HG03442 (cell line): ENCODE results near the gene WDFY3.
"Not testable (repeated sequence)": the region's sequence is repeated elsewhere in the genome, so short reads cannot be mapped to it uniquely, and the experiment has no call there.

Source experiments
- ATAC-seq: cut with Tn5 transposase; IDR thresholded peaks from one replicate; pipeline ENCODE4 v1.9.1; 2021; ENCODE audit warnings: mild to moderate bottlenecking, moderate library complexity; ENCODE audit not compliant: unreplicated experiment

Gene WDFY3

DNA sequence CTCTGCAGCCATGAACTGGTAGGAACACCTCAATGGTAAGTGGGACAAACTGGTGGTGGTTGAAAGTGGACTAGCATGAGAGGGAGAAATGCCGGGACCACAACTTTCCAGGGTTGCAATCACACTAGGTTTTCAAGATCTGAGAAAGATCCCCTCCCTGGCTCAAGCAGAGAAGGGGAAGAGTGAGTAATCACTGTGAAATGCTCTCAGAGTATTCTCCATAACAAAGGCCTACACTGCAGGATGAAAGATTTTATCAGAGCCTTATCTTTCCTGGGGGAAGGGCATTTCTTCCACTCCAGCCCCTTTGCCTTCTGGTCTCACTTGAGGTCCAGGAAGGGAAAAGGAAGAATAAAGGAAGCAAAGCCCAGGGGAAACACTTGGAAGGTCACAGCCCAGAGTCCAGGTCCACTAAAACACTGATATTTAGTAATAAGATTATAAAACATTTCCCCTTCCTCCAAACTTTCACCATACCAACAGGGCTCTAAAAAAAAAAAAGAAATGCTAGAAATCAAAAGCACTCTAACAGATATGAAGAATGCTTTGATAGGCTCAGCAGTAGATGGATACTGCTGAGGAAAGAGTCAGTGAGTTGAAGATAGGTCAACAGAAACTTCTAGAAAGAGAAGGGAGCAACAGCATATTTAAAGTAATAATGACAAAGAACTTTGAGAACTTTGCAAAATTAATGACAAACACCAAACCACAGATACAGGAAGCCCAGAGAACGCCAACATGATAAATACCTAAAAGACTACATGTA is 95.9 kb downstream of the WDFY3 start:
- no peak for ATAC-seq

DNA sequence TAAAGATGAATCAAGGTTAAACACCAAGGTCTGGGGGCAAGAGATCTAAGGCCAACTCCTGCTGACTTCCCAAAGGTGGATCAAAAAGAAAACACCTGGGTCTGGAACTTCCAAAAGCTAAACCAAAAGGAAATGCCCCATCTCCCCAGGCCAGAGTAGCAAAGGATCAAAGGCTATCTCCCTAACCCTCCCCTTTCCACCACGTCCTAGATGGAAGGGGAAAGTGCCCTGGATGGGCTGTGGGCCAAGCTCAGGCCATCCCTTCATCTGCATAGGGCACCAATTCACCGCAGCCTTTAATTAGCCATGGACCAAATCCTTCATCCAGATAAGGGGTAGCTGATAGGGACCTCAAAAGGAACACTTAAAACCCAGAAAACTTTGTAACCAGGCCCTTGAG is 100.2 kb downstream of the WDFY3 start:
- ATAC-seq: no peak

DNA sequence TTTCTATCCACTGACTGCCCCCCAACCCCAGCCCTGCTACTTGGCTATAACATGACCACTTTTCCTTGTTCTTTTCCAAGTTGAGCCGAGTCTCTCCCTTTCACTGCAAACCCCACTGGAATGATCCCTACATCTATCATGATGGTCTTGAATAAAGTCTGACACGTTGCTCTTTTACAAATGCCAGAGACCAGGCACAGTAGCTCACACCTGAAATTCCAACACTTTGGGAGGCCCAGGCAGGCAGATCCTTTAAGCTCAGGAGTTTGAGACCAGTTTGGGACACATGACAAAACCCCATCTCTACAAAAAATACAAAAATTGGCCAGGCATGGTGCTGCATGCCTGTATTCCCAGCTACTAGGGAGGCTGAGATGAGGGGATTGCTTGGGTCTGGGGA is 100.9 kb downstream of the WDFY3 start:
- ATAC-seq: no peak

DNA sequence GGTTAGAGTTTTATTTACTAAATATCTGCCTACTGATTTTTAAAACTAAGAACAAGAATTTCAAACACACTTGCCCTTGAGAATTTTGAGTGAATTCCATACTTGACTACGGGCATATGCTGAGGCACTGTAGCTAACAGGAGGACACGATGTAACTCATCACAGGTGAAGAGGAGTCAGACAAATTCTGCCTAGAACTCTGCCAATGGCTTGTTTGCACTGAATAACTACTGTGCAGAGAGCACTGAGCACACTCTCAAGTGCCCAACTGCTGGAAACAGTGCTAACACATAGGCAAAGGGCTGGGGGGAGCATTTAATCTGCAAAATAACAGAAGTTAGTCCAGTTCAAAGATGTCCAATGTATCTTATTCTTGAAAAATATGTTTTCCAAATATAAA is 104.4 kb downstream of the WDFY3 start:
- no peak for ATAC-seq

DNA sequence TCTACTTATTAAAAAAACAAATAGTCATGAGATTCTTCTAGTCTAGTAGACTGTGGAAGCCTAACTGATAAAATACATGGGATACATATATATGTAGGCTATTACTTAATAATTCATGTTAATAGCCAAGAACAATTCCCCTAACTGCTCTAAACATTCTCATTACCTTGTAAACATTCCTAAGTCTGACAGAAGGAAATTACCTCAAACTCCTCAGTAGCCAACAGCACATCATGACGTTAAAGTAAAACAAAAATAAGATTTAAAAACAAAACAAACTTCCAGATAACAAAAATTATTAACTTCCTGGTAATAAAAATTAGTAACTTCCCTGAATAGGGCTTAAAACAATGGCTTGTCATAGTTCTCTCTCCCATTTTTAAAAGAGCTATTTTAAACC is 109.2 kb downstream of the WDFY3 start:
- ATAC-seq: no peak

DNA sequence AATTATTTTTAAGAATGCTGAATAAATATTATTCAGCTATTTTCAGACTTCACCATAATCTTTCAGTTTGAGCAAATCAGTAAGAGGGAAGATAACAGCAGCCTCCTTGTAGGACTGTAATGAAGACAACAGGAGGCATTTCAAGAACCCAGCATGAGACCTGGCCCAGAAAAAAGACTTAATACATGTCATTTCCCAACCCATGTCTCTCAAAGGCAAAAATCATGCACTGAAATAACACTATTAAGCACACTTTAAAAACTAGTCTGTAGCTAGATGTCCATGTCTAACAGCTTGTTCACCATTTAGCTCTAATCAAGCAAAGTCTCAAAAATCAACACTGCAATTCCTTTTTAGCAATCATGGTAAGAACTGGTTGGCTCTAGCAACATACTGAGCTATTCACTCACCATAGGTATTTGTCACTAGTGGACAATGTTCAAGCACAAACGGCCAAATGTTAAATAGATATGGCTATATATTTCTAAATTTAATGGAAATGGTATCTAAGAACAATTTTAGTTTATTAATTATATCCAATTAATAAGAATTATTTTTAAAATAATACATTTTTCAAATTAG is 109.9 kb downstream of the WDFY3 start:
- no peak for ATAC-seq

DNA sequence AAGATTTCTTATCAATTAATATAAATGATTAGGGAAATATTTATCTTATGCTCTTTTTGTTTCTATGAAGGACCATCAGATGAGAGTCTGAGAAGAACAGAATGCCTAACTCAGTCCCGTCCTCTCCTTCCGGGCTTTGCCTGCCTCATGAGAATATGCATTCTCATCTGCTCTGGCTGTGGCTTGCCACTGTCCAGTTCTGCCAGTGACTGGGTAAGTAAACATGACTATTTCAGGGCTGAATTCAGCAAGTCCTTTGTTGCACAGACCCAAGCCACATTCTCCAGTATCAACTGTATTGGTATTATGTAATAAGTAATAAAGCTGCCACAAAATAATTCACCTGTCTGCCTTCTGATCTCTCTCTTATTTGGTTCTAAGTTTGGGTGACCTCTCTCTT is 110.7 kb downstream of the WDFY3 start:
- no peak for ATAC-seq

DNA sequence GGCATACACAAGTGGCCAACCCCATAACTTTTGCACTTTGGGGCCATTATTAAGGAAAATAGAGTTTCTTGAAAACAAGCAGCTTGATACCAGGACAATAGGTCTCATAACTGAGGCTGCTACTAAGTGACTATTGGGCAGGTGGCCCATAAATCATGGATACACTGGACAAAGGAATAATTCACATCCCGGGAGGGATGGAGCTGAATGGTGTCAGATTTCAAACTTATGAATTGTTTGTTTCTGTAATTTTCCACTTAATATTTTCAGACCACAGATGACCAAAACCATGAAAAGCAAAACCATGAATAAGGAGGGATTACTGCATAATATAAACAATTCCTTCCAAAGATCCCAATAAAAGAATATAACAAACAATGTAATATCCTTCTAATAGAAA is 114.4 kb downstream of the WDFY3 start:
- no peak for ATAC-seq

DNA sequence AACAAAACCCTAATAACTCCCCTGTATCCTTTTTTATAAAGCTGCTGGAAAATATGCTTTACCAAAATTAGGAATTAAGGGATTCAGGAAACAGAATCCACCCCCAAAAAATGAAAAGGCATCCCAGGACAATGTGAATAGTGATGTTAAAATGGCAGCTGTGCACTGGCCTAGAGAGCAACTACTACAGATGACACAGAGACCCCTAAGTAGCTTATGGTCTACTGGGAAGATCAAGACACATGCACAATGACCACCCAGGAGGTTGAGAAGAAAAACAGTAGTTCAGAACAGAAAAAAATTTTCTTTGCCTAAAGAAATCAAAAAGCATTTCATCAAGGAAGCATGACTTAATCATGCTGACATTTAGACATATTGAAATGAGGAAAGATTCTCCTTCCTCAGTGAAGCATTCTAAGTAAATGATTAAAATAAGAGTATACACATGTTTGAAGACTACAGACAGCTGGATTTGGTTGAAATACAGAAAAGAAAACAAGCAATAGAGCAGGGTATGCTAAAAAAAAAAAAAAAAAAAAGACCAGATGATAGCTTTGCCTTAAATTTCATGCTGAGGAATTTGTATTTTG is 117.3 kb downstream of the WDFY3 start:
- ATAC-seq: no peak

DNA sequence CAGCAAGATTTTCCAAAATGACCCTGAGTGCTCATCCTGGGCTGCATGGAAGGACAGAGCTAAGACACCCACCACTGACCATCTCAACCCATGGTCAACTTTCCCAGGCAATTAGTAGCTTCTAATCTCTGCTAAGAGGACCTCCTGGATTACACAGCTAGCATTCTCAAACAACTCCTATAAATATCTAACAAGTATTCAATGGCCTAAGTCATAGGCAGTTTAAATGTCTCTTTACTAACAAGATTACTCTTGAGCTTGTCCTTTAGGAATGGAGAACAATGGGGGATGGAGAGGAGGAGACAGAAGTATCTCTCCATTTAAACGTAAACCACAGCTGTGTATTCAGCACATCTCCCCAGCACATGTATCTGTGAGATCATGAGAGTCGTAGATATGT is 118.1 kb downstream of the WDFY3 start:
- no peak for ATAC-seq

DNA sequence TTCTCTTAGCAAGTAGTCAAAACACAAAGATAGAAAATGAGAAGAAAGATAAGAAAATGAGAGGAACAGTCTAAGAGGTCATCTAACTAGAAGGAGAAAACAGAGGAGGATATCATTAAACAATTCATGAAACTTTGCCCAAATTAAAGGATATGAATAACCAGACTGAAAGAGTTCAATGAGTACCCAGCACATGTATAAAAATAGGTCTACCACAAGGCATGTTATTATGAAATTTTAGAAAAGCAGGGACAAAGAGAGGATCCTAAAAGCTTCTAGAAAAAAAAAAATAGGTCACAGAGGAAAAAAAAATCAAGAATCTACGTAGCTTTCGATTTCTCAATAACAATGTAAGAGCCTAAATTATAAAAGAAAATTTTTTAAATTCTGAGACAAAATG is 118.5 kb downstream of the WDFY3 start:
- ATAC-seq: no peak

DNA sequence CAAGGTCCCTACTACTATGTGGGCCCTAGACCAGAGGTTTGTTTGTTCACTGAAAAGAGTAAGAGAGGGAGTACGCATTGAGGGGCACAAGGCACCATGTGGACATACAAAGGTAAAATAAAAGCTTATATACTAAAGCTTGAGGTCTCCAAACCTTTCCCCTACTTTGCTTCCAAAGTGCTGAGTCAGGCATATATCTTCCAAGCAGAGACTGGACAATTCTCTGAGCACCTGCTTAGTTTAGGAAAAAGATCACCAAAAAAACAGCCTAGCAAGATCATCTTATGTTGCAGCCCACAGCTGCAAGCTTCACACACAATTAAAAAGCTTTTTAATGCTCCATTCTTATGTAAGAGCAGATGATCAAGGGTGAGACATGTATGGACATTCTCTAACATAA is 119.5 kb downstream of the WDFY3 start:
- no peak for ATAC-seq

DNA sequence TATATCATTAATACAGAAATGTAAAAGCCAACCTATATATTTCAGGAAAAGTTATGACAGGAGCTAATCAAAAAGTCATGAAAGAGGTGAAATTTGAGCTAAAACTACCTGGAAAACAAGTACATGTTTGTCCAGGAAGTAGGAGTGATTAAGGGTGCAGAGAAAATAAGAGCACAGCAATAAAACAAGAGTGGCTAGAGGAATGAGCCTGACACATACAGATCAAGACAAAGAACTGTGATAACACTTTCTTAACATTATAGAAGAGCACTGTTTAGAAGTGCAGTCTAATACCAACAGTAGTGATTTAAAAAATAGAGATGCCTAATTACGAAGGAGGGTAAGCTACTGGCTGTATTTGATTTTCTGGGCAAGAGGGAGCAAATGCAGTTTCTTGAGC is 125.1 kb downstream of the WDFY3 start:
- ATAC-seq: no peak

DNA sequence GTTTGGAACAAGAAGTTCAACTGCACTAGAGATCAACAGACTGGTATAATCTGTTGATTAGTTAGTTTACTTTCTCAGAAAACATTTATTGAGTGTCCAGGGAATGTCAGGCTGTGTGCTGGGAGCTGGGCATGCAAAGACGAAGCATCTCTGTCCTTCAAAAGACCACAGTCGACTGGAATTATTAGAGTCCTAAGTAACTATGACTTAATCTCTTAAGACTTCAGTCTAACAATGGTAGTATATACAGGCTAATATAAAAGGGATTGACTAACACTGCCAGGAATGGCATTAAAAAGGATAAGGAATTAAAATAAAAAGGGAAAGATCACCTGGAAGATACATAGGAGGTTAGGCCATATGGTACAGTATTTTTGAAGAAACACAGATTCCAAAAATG is 128.7 kb downstream of the WDFY3 start:
- ATAC-seq: no peak

DNA sequence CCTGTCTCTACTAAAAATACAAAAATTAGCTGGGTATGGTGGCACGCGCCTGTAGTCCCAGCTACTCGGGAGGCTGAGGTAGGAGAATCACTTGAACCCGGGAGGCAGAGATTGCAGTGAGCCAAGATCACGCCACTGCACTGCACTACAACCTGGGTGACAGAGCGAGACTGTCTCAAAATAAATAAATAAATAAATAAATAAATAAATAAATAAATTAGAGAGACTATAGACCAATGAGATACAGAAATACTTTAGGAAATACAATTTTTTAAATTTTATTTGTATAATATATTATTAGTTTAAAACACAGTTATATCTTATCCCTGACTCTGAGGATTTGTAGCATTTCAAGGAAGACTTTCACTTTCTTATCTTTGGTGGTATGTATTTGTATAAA is 136.9 kb downstream of the WDFY3 start:
- ATAC-seq: not testable (repeated sequence)

DNA sequence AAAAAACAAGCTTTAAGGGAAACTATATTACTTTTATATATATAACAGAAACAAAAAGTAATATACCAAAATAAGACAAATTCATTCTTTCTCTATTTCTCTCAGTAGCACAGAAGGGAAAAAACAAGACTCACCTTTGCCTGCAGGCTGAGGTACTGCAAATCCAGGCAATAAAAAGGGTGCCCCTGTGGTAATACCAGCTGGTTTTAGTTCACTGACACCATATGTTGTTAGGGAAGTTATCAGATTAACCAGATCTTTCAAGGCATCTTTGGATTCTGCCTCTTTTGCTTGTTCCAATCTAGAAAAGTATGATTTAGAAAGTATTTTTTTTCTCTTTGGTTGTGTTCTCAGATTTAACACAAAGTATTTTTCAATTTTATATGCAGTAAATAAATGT is 139.8 kb downstream of the WDFY3 start:
- no peak for ATAC-seq

DNA sequence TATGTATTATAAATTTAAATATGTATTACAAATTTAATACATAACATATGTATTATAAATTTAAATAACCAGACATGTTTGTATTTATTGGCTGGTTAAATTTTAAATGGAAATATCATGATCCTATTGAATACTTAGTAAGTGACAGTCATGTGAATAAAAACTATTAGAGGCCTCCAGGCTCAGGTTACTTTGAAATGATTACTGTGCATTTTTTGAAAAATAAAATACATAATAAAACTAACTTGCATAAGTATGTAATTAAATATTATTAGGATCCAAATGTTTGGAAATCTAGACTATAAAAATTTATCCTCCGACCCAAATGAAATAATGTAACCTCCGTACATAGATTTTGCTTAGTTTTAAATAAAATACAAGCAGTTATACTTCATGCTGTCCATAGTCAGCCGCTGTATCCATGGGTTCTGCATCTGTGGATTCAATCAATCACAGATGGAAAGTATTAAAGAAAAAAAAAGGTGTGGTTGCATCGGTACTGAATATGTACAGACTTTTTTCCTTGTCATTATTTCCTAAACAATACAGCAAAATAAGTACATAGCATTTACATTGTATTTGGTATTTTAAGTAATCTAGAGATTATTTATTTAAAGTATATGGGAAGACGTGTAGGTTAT is 140.7 kb downstream of the WDFY3 start:
- ATAC-seq: no peak

DNA sequence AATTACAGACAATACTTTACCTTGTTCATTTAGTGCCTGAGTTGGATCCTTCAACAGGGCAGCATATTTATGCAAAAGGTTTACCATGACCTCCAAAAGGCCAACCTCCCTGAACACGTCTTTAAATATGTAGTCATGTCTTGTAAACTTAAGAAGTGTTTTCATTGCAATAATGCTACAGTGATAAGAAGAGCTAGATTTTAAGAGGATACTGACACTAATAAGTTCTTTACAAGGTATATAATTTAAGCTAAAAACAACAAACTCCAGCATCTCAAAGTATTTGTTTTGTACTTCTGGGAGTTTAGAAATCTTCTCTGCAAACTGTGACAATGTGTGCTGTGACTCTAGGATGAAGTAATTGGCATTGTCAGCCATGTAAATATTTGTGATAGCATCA is 145.4 kb downstream of the WDFY3 start:
- ATAC-seq: no peak

DNA sequence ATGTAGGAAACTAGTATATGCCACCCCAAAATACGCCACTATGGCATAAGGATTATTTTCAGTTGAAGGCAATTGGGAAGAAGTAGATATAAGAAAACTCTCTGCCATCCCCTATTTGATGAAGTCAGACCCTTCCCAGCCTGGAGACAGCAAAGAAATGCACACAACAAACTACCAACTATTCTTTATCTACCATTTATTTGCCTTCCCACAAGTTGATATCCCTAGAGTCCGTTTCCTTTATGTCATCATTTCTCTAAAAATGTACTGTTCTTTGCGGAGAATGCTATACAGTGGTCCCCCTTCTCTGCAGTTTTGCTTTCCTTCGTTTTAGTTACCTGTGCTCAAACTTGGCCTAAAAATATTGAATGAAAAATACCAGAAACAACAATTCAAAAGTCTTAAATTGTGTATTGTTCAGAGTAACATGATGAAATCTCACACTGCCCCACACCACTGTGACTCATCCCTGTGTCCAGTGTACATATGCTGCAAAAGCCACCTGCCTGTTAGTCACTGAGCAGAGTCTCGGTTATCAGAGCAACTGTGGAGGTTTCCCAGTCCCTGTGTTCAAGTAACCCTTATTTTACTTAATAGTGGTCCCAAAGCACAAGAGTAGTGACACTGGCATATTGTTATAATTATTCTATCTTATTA is 152.3 kb downstream of the WDFY3 start:
- ATAC-seq: no peak

DNA sequence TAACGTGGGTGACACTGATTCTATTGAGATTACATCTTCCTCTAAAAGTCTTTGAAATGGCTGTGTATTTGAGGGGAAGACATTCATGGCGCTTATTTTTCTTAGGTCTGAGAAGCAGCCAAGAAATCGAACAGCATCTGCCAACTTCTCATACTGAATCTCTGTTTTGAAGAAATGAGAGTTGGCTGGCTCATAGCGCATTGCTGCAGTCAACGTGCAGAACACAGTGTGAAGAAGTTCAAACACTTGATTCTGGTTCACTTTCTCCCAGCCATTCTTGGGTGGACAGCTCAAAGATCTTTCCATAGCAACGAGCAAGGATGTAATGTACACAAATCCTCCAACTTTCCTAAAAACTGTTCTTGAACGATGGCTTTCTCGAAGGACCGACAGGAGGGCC is 156.5 kb downstream of the WDFY3 start:
- no peak for ATAC-seq

DNA sequence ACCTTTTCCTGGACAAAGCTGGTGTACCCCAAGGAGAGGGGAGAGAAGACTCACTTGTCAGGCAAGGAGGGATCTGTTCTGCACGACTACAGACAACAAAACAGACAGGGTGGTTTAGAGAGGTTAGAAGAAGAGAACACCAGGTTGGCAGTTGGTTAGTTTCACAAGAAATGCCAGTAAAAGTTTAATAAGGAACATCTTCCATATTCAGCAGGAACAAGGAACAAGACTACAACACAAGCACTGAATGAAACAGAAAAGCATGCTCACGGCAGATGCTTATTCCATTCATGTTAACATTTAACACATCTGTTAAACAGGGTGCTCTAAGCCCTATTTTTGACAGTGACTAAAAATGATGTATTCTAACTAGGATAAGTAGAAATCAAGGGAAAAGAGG is 158.2 kb downstream of the WDFY3 start:
- no peak for ATAC-seq

DNA sequence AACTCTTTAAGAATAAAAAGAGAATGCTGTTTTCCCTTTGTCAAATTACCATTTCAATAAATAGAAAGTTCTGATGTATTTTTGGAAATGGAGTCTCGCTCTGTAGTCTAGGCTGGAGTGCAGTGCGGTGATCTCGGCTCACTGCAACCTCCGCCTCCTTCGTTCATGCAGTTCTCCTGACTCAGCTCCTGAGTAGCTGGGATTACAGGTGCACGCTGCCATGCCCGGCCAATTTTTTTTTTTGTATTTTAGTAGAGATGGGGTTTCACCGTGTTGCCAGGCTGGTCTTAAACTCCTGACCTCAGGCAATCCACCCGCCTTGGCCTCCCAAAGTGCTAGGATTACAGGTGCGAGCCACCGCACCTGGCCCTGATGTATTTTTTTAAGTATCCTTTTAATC is 159.9 kb downstream of the WDFY3 start:
- ATAC-seq: not testable (repeated sequence)
